GM15510 (cell line): ENCODE data around the gene CNTN5.

Experiments
- POLR2A ChIP-seq: IDR thresholded peaks from 3 replicates; pipeline ENCODE4 v1.6.1; 2011; ENCODE audit warnings: borderline replicate concordance; ENCODE audit not compliant: insufficient read length; ENCODE audit errors: extremely low read depth

The CNTN5 gene

DNA sequence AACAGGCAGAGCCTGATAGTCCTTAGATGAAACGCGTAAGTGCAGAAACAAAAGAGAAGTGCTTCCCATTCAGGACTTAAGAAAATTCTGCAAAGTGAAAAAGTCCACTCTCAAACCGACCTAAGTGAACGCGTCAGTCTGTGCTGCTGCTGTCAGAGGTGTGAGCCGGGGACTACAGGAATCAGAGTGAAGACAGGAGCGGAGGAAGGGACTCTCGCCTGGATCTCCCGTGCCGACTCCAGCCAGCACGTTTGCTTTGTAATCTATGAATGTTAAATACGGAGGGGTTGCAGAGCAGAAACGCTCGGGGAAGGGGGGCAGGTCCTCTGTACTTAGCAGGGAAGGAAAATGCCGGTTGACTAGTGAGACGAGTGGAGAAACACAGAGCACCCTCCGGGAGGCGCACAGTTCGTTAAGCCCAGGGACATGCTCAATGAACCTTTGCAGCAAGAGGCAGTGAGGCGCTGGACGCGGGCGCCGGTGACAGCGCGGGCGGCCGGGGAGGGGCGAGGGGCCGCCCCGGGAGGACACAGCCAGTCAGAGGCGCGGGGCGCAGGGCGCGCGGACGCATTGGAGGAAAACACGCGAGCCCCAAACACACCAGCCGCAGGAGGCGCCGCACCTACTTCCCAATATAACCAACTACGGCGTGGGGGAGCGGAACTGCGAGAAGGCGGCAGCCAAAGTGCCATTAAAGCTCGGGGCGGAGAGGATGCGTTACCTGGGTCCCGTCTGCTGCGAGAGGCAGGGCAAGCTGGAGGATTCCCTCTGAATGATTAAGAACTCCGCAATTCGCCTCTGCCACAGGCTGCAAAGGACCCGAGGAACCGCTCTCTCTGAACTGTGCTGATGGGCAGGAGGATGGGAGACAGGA, at the start of gene CNTN5:
CNTN5 (plus strand) TSS at position 598 of the 874 bp plus-strand sequence.
- TF ChIP-seq POLR2A = no peak

DNA sequence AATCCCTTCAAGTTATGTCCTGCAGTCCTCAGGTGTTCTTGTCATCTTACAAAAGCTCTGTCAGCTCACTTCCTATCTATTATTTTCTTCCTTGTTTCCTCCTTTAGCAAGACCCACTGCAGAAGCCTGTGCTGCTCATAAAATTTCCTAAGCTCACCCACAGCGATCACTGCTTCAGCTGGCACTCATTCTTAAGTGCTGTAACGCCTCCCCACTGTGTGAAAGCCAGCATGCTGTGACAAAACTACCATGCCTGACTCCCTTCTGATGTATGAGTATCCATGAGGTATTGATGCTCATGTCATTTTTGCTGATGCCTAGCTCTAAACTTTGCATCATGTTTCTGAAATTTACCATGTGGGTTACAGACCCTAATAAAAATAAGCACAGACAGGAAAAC, 41.5 kb upstream of the CNTN5 start:
- no peak for TF ChIP-seq POLR2A

DNA sequence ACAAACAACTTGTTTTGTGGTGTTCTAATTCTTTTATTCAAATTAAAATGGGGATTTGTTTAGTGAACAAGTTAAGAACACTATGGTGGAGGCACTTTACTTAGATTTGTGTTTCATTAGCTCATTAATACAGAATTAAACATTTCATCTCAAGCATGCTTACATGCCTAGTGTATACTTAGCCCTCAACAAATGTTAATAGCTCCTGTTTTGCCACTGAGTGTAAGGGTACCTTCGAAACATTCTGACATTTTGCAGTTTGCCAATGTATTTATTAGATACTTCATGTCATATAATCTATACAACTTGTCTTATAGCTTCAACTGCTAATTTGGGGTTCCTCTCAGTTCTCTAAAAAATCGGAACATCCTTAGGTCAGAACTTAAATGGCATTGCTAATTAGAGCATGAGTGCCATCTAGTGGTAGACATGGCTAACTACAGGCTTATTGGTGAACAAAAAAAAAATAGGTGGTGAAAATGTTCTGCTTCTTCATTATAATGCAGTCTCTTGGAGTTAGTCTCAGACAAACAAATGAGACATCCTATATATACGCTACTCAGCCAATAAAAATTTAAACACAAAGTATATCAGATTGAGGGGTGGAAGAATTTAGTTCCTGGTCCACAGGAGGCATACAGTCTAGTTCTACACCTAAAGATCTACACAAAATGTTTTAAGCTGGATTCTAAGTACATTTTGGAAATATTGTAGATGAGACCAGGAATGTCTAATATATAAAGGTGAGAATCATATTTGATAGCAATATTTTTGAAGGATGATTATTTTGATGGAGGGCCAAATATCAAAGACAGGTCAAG, 4.9 kb upstream of the CNTN5 start:
- no peak for TF ChIP-seq POLR2A

DNA sequence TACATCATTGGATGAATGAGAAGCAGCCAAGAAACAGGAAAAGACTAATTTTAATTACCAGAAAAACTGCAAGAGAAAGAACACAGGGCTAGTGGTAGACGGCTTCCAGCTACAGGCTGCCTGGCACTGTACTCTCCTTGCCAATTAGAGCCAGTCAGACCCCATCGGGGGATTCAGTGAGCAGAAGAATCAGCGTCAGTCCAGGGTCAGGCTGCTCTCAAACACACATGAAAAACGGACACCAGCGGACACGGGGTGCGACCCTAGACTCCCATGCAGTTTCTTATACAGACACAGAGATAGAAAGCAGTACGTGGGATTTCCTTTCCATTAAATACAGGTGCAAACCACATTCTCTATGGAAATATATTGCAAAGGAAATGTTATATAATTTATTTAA, 1.1 kb upstream of the CNTN5 start:
- TF ChIP-seq POLR2A = no peak

DNA sequence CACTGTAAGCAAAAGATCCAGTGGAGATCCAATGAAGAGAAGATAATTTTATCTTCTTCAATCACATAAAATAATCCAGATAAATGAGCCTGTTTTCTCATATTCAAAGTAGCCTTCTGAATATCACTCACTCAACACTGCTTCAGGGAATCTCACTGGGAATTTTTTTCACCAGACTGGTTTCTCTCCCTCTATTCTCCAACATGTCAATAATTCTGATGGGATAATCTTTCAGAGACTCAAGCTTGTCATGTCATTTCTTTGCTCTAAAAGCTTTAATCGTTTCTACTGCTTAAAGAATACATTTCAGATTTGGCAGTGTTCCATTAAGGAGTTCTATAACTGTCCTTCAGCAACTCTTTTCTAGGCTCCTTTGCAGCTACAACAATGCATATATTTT, 16.3 kb downstream of the CNTN5 start:
- no peak for TF ChIP-seq POLR2A

DNA sequence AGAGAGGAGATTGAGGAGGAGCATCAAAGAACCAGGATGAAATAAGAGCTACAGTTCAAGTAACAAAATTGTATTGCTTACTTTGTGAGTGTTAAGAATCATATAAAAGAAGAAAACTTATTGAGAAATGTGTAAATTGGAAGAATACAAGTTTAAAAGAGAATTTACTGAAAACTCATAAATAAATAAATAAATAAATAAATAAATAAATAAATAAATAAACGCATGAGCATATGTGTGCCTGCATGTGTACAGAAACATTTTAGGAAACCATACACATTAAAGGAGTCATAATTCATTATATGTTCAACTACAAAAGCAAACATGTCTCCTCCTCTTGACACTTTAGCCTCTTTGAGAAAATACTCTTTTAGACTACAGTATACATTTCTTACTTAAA, 42.6 kb downstream of the CNTN5 start:
- TF ChIP-seq POLR2A = no peak

DNA sequence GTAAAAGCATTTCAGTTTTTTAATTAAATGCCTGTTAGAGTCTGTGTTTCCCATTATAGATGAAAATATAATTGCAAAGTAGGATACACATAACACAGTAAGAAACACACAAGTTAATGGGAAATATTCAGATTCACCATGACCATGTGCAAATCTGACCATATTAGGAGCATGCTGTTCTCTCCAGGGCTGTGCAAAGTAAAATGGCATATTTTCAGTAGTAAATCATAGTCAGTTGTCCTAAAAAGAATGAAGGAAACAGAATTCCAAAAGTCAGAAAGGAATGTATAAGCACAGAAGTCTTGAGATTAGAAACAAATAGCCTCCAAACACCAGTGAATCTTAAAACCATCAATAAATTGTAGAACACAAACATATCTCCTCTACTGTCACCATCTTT, 44.4 kb downstream of the CNTN5 start:
- no peak for TF ChIP-seq POLR2A

DNA sequence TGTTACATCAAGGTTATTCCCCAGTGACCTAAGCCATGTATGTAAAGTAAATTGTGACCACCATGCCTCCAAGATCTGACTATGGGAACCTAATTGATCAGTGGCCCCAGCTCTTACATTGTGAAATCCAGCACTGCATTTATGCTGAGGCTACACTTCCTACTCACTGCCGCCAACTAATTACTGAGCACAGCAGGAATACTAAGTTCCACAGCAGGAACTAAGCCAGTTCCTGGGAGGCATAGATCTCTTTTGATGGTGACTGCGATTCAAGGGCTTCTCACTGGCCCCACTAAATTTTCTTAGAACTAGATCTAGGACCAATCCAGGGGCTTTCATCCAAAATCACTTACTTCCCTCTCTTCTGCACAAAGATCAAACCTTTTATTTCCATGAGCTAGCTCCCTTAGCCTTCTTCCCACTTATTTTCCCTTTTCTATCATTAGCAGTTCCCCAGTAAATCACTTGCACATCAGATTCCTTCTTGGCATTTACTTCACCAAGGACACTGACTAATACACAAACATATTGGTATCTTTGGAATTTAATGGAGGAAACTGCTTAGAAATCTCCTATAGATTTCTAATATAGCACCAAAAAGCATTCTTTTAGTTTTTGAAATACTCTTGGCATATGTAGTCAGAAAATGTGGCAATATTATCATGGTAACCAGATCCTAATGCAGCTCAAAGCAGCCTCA, 46.0 kb downstream of the CNTN5 start:
- no peak for TF ChIP-seq POLR2A

DNA sequence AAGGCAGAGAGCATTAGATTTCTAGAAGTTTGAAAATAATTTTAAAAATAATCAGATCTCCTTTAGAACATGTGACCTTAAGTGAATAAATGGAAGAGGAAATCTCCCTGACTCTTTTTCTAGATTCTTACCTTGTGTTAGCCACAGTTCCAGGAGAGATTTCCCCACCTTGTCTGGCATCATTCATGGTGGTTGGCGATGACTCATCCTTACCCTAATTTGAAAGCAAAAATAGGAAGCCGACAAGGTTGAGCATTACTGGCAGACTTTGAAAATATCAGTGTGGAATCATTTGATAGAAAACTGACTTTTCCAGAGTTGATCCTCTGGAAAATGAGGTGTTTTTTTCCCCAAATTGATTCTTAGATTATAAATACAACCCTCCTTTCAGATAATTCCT, 48.1 kb downstream of the CNTN5 start:
- no peak for TF ChIP-seq POLR2A

DNA sequence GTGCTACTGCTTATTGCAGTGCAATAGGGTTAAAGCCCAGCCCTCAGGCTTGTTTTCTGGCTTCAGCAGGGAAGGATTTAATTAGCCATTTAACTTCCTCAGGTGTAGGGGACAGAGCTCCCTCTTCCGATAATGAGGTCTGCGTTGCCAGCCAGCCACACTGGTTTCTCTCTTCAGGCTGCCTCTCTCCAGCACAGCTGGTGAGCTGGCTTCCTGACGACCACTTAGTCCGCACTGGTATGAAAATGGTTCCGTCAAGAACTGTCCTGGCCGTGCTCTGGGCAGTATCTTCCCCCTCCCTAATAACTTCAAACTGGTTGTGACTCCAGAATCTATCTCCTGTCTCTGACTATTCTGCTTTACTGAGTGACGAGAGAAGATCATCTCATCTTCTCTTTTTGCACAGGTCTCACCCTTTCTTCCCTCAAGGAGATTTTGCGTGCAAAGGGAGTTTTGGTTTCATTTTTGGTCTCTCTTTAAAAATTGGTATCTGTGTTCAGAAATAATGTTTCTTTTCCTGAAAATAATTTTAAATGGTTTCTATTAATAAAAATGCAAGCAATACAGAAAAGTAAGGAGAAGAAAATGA, 49.2 kb downstream of the CNTN5 start:
- TF ChIP-seq POLR2A = no peak

DNA sequence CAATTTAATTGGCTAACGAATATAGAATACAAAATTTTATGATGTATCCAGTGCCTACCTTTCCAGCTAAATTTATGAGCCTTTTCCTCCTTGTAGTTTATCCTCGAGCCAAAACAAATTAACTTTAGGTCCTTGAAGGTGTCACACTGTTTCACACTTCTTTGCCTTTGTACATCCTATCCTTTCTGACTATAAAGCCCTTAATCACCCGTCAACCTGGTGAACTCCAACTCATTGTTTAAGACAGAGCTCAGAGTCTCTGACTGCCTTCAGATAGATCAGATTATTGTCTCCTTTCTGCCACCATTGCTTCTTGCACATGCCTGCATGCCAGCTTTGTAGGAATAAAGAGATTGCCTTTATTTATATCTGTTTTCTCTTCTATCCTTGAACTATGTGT, 58.8 kb downstream of the CNTN5 start:
- no peak for TF ChIP-seq POLR2A

DNA sequence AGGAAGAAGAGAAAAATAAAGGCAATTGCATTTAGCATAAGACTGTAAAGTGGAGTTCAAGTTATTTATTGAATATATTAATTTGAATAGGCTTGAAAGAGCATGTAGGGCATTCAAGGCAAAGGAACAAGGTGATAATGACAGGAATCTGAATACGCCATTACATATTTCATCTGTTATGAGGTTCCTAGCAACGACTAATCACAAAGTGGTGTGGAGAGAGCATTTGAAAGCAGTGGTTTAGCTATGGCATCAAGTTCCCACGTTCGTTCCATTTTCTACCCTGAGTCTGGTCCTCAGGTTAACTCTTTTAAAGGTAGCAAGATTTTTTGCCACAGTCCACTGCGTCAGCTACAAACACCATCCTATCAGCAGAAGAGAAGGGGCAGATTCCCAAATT, 59.4 kb downstream of the CNTN5 start:
- TF ChIP-seq POLR2A = no peak

DNA sequence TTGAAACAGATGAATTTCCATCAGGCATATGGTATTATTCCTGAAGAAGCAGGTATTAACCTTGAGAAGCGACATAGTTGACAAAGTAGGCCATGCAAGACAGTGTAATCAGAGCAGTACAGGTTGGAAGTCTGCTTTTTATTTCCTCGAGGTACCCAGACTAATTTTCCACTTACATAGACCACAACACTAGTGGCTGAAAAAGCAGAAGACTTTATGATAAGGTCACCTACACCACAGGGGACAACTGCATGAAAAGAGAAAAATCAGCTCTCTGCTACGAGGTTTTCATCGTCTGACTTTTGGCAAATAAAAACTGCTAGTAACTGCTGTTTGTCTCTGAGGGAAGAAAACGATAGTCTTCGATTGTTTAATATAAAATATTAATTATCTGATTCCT, 77.5 kb downstream of the CNTN5 start:
- TF ChIP-seq POLR2A = no peak

DNA sequence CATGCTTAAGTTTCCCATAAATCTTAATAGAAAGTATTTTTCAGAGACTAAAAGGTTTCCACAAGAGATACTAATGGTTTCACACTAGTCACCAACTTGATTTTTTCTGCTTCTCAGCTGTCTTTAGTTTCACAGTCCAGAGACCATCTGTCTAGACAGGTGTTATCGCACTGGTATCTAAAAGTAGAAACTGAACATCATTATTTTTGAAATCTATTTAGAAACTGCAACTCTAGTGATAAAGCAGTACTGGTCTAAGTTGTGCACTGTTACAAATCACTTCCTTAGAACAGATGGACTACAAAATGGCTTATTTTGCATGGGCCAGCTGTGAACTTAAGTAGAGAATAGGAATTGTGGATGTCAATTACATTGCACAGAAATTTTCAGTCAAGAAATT, 78.0 kb downstream of the CNTN5 start:
- TF ChIP-seq POLR2A = no peak

DNA sequence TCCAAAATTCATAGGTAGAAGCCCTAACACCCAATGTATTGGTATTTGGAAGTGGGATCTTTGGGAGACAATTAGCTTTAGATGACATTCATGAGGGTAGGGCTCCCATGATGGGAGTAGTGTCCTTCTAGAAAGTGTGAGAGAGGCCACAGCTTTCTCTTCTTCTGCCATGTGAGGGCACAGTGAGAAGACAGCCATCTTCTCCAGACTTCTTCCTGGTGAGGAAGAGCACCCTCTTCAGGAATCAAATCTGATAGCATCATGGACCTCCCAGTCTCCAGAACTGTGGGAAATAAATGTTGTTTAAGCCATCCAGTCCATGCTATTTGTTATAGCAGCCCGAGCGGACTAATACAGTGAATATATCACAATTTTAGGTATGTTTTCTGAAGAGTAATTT, 96.9 kb downstream of the CNTN5 start:
- no peak for TF ChIP-seq POLR2A

DNA sequence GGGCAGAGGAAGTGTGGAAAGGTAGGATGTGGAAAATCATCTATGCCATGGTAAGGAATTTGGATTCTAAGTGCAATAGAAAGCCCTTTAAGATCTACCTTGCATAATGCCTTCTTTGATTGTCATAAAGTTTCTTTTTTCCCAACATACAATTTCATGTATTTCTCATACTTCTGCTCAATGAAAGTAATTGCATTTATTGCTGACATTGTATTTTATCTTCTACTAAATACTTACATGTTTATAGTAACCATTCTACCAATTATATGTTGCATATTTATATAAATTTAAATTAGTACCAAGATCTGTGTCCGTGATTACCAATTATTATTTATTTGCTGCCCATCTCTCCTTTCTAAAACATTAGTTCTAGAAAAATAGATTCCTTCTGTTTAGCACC, 114.8 kb downstream of the CNTN5 start:
- TF ChIP-seq POLR2A = no peak

DNA sequence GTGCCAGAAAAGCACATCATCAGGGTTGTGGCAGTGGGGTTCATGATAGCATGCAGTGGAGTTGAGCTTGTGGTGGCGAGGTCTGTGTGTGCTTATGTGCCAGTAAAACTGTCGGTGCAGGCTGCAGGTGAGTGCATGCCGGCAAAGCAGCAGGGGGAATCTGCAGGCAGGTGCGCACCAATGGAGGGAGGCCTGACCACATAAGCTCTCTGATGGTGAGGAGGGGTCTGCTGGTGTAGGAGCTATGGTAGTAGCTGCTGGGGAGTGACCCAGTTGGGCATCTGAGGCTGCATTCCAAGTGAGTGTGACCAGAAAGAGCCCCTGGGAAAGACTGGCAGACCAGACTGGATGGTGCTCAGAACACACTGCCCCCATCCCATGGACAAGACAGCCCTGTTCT, 121.5 kb downstream of the CNTN5 start:
- TF ChIP-seq POLR2A = no peak
